C4-2B (cell line): Measurements from ENCODE around the gene GJC1.

ENCODE experiments used
- H3K27ac ChIP-seq: fragments of 450-650 bp; 2 replicates; pipeline ENCODE4 v1.5.1; 2017
- ZFX ChIP-seq: fragments of 450-650 bp; IDR thresholded peaks from 2 replicates; pipeline ENCODE4 v1.6.1; 2017
- TF ChIP-seq, protein P1 (sequence below): fragments of 450-650 bp; conservative IDR thresholded peaks from 2 replicates; pipeline ENCODE4 v1.5.1; 2017; ENCODE audit warnings: mild to moderate bottlenecking

The GJC1 gene

GRCh38 chr17:44829523-44830358 is at the start of gene GJC1:
Gene GJC1, minus strand, starts transcription at chr17:44830287. Its CDS starts 24,470 bp downstream, at chr17:44805817.
- TF ChIP-seq, protein P1, sequence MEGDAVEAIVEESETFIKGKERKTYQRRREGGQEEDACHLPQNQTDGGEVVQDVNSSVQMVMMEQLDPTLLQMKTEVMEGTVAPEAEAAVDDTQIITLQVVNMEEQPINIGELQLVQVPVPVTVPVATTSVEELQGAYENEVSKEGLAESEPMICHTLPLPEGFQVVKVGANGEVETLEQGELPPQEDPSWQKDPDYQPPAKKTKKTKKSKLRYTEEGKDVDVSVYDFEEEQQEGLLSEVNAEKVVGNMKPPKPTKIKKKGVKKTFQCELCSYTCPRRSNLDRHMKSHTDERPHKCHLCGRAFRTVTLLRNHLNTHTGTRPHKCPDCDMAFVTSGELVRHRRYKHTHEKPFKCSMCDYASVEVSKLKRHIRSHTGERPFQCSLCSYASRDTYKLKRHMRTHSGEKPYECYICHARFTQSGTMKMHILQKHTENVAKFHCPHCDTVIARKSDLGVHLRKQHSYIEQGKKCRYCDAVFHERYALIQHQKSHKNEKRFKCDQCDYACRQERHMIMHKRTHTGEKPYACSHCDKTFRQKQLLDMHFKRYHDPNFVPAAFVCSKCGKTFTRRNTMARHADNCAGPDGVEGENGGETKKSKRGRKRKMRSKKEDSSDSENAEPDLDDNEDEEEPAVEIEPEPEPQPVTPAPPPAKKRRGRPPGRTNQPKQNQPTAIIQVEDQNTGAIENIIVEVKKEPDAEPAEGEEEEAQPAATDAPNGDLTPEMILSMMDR = no peak
- no peak; the same call in 1 of the 2 replicates for TF ChIP-seq ZFX
- H3K27ac ChIP-seq = peak within 1 kb of the TSS; percentile 20

GRCh38 chr17:44879376-44879775 is 49.3 kb upstream of the GJC1 start:
- H3K27ac ChIP-seq = no peak overlapping the region
- TF ChIP-seq, protein P1 = no peak
- TF ChIP-seq ZFX = no peak

DNA sequence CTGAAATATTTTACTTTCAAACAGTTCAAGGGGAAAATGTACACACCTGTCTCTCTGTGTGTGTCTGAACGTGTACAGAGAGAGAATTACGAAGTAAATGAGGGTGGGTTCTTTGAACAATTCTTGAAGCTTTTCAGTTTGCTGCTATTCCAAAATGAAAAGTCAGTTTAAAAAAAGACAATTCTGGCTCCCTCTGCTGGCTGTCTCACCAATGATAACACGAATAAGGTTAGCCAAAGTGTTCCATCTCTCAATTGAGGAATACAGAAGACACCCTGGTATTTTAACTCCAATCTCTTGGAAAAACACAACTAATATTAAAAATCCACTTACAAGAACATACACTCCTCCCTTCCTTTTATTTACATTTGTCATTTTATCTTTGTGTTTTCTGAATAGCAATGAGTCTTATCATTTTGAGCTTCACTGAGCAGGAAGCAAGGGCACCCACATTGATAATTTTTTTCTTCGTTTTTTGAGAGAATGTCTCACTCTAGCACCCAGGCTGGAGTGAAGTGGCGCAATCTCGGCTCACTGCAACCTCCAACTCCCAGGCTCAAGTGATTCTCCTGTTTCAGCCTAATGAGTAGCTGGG is 48.6 kb upstream of the GJC1 start:
- TF ChIP-seq, protein P1 = peak; percentile 83
- TF ChIP-seq ZFX = no peak
- H3K27ac ChIP-seq = no peak overlapping the region

GRCh38 chr17:44877121-44877520 is 47.0 kb upstream of the GJC1 start:
- H3K27ac ChIP-seq = no peak overlapping the region
- TF ChIP-seq, protein P1 = no peak

GRCh38 chr17:44875761-44876160 is 45.7 kb upstream of the GJC1 start:
- TF ChIP-seq, protein P1 = no peak
- TF ChIP-seq ZFX = no peak

DNA sequence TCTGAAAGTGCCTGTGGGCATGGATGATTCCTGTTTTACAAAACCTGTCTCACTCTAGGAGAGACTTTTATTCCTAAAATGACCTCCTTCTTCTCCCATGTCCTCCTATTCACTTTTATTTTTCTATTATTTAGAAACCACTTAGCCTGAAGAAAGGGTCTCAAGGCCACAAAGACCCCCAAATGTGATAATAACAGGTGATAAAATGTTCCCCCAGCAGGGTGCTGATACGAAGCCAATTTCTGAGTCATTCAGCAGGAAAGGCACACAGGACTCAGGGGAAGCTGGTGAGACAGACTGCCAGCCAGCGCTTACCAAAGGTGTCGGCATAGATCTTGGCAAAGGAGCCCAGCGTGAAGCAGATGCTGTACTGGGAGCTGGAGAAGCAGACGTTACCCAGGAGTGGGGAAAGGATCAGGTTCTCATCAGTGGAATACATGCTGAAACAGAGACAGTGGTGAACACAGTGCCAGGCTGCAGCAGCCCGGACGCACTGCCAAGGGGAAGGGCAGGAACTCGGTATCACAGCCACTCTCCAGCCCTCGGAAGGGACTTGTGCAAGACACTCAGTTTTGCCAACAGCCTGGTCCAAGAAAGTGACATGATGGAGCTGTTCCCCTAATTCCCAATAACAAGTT is 42.2 kb upstream of the GJC1 start:
- H3K27ac ChIP-seq = no peak overlapping the region
- no peak for TF ChIP-seq ZFX
- TF ChIP-seq, protein P1 = no peak

More at GRCh38 chr17:44875761-44876160, 45.7 kb upstream of the GJC1 start:
- H3K27ac ChIP-seq = no peak overlapping the region

- no peak overlapping the region for H3K27ac ChIP-seq
- no peak for TF ChIP-seq ZFX
- TF ChIP-seq, protein P1 = no peak
Measured at GRCh38 chr17:44871556-44871955, 41.5 kb upstream of the GJC1 start.
